ENCODE data around the gene HOXA9. TPM values are rescaled to one million over a fixed set of nuclear protein-coding genes. Genes with fewer than 3 reads are reported as not detected.

Gene HOXA9
- polyA plus RNA-seq, 1 donor from 2014 or later = not detected

- Histone ChIP-seq H3K27ac (ENCODE audit: low read length) (no peak overlapping the region), H3K9me3 (ENCODE audit: low read length) (peaks cover 7% of the 10 kb centered on the region), H3K4me3 (ENCODE audit: low read length) (no peak overlapping the region), H3K27me3 (ENCODE audit: insufficient read depth, low read depth, low read length) (peaks cover 100% of the 10 kb centered on the region), H3K9ac (ENCODE audit: low read length) (no peak overlapping the region), H3K4me2 (ENCODE audit: low read length) (no peak overlapping the region), H3K36me3 (ENCODE audit: insufficient read depth, low read length) (no peaks in the 10 kb centered on the region), H4K20me1 (ENCODE audit: insufficient read depth) (no peaks in the 10 kb centered on the region), H3K79me2 (replicated peaks; ENCODE audit: insufficient read depth, low read length) (no peaks in the 10 kb centered on the region), H3F3A (ENCODE audit: insufficient read depth, low read length, poor library complexity, severe bottlenecking) (no peaks in the 10 kb centered on the region), H2AFZ (ENCODE audit: low read depth, low read length) (no peak overlapping the region), H3K9me2 (ENCODE audit: insufficient read depth, low read length) (no peaks in the 10 kb centered on the region)
- no peak for TF ChIP-seq TAF1 (IDR thresholded peaks at IDR 0.05; ENCODE audit: low read depth)
- no peak for TF ChIP-seq CTCF (IDR thresholded peaks at IDR 0.05; ENCODE audit: poor library complexity, severe bottlenecking)
- TF ChIP-seq EP300 (conservative IDR thresholded peaks at IDR 0.05; ENCODE audit: poor library complexity, severe bottlenecking) = no peak
- TF ChIP-seq EZH2 (IDR thresholded peaks at IDR 0.05; ENCODE audit: borderline replicate concordance, insufficient read depth, low read length, poor library complexity, severe bottlenecking) = no peak
- no peak for TF ChIP-seq REST (IDR thresholded peaks at IDR 0.05; ENCODE audit: borderline replicate concordance)
- TF ChIP-seq MXI1 (conservative IDR thresholded peaks at IDR 0.05; ENCODE audit: poor library complexity, severe bottlenecking) = no peak
- no peak for TF ChIP-seq RAD21 (conservative IDR thresholded peaks at IDR 0.05)
Observed at GRCh38 chr7:27171637-27172314, 6.4 kb upstream of the HOXA9 start.

GRCh38 chr7:27171325-27171636, 5.9 kb upstream of the HOXA9 start:
- Histone ChIP-seq H3K9ac (ENCODE audit: low read length) (no peak overlapping the region), H3K9me2 (ENCODE audit: insufficient read depth, low read length) (no peaks in the 10 kb centered on the region), H2AFZ (ENCODE audit: low read depth, low read length) (no peak overlapping the region), H3K36me3 (ENCODE audit: insufficient read depth, low read length) (no peaks in the 10 kb centered on the region), H3F3A (ENCODE audit: insufficient read depth, low read length, poor library complexity, severe bottlenecking) (no peaks in the 10 kb centered on the region), H3K4me2 (ENCODE audit: low read length) (no peak overlapping the region), H4K20me1 (ENCODE audit: insufficient read depth) (no peaks in the 10 kb centered on the region), H3K27ac (ENCODE audit: low read length) (no peak overlapping the region), H3K79me2 (replicated peaks; ENCODE audit: insufficient read depth, low read length) (no peaks in the 10 kb centered on the region), H3K27me3 (ENCODE audit: insufficient read depth, low read depth, low read length) (peaks cover 100% of the 10 kb centered on the region), H3K9me3 (ENCODE audit: low read length) (peaks cover 9% of the 10 kb centered on the region), H3K4me3 (ENCODE audit: low read length) (no peak overlapping the region)
- TF ChIP-seq REST (IDR thresholded peaks at IDR 0.05; ENCODE audit: borderline replicate concordance) (no peak), EP300 (conservative IDR thresholded peaks at IDR 0.05; ENCODE audit: poor library complexity, severe bottlenecking) (no peak), TAF1 (IDR thresholded peaks at IDR 0.05; ENCODE audit: low read depth) (no peak), MXI1 (conservative IDR thresholded peaks at IDR 0.05; ENCODE audit: poor library complexity, severe bottlenecking) (no peak), SMC3 (conservative IDR thresholded peaks at IDR 0.05; ENCODE audit: poor library complexity) (no peak), RAD21 (conservative IDR thresholded peaks at IDR 0.05) (no peak), EZH2 (IDR thresholded peaks at IDR 0.05; ENCODE audit: borderline replicate concordance, insufficient read depth, low read length, poor library complexity, severe bottlenecking) (no peak), POLR2AphosphoS5 (IDR thresholded peaks at IDR 0.05) (no peak), CTCF (IDR thresholded peaks at IDR 0.05; ENCODE audit: poor library complexity, severe bottlenecking) (no peak)

Measured in neural cell (in vitro differentiated cells).